AG09309 (cell line): ENCODE measurements around the gene NOTO.
"Not testable (repeated sequence)": the region's sequence is repeated elsewhere in the genome, so short reads cannot be mapped to it uniquely, and the experiment has no call there.

ENCODE experiments used
- DNase-seq: peaks from one replicate; pipeline ENCODE4 v3.0.0-alpha.2; 2010; ENCODE audit warnings: low read depth
- H3K4me3 ChIP-seq: 2 replicates; pipeline ENCODE4 v1.5.1; 2011; ENCODE audit warnings: mild to moderate bottlenecking, low read depth, low read length, moderate library complexity; ENCODE audit not compliant: control insufficient read depth
- TF ChIP-seq, protein P1 (sequence below): IDR thresholded peaks from 2 replicates; pipeline ENCODE4 v1.5.1; 2011; ENCODE audit warnings: mild to moderate bottlenecking, low read depth, low read length, inconsistent platforms; ENCODE audit not compliant: insufficient read depth, control insufficient read depth; ENCODE audit errors: missing control alignments

NOTO gene

GRCh38 chr2:73202156-73203054, at the start of gene NOTO:
TSS of gene NOTO (plus strand) at chr2:73202574. CDS start at chr2:73202667, 93 bp downstream.
- TF ChIP-seq, protein P1, sequence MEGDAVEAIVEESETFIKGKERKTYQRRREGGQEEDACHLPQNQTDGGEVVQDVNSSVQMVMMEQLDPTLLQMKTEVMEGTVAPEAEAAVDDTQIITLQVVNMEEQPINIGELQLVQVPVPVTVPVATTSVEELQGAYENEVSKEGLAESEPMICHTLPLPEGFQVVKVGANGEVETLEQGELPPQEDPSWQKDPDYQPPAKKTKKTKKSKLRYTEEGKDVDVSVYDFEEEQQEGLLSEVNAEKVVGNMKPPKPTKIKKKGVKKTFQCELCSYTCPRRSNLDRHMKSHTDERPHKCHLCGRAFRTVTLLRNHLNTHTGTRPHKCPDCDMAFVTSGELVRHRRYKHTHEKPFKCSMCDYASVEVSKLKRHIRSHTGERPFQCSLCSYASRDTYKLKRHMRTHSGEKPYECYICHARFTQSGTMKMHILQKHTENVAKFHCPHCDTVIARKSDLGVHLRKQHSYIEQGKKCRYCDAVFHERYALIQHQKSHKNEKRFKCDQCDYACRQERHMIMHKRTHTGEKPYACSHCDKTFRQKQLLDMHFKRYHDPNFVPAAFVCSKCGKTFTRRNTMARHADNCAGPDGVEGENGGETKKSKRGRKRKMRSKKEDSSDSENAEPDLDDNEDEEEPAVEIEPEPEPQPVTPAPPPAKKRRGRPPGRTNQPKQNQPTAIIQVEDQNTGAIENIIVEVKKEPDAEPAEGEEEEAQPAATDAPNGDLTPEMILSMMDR, result no peak
- DNase-seq, result no peak
- H3K4me3 ChIP-seq, result peak within 1 kb of the TSS; percentile 16

DNA sequence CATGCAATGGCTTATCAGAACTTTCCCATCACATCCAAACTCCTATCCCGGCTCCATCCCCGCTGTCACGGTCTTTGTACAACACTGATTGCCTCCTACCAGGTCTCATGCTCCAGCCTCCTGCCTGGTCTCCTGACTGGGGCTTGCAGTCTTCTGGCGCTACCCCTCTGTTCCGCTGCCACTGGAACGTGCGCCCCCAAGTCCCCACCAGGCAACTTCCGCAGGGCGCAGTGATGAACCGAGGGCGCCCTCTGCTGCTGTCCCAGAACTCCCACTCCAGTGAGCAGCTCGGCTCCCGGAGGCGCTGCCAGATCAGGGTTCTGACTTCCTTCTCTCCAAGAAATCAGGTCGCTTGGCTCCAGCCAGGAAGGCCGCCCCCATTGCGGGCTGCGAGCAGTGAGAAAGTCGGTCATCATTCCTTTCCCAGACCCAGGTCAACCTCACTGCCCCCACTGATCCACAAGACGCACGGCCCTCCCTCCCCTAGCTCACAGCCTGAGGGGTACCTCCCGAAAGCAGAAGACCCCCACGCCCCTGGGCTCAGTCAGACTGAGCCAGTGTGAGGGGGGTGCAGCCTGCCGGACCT, 45.7 kb upstream of the NOTO start:
- no peak for DNase-seq
- TF ChIP-seq, protein P1, result peak; percentile 98
- H3K4me3 ChIP-seq, result no peak overlapping the region

DNA sequence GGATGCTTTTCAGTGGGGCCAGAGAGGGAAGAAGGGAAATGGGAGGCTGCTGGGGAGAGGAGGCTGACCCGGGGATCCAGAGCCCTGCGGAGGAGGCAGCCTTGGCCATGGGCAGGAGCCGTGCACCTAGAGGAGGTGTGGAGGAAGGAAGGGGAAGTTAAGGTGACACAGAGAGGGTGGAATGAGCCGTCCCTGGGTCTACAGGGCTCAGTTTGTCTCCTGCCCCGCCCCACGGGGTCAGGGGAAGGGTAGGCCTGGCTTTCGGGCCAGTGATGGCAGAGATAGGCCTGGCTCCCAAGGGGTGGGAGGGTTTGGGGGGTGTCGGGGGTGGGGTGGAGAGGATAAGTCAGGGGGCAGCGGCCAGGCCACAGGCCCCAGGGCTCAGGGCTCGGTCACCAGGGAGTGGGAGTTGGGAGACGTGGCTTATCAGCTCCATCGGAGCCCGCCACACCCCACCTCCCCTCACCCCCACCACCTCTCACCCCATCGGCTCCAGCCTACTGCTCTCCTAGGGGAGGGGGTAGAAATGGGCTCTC, 39.5 kb upstream of the NOTO start:
- no peak for DNase-seq
- no peak overlapping the region for H3K4me3 ChIP-seq
- TF ChIP-seq, protein P1, result no peak

- peak; percentile 28 for DNase-seq
- TF ChIP-seq, protein P1, result peak; percentile 89
- H3K4me3 ChIP-seq, result no peak overlapping the region
Measured at GRCh38 chr2:73163483-73164367, 38.6 kb upstream of the NOTO start.

- not testable (repeated sequence) for H3K4me3 ChIP-seq, DNase-seq
Measured at GRCh38 chr2:73165978-73166377, 36.4 kb upstream of the NOTO start.

DNA sequence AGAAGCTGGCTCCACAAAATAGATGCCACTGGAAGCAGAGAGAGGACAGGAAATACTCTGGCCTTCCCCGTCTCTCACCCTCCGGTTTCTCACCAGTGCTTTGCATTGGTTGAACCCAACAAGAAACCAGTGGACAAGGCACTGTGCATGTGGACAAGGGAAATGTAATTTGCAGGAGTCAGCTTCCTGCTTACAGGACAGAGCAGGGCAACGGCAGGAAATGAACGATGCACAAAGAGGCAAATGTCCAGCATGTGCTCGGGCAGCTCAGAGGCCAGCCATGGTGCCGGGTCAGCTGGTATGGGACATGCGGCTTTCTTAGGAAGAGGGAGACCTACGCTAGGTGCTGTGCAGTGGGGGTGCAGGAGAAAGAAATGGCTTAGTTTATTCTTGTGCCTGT, 35.6 kb upstream of the NOTO start:
- not testable (repeated sequence) for DNase-seq

GRCh38 chr2:73168348-73168747, 34.0 kb upstream of the NOTO start:
- DNase-seq, H3K4me3 ChIP-seq: not testable (repeated sequence)

More for the DNA sequence above, 35.6 kb upstream of the NOTO start:
- not testable (repeated sequence) for H3K4me3 ChIP-seq

DNA sequence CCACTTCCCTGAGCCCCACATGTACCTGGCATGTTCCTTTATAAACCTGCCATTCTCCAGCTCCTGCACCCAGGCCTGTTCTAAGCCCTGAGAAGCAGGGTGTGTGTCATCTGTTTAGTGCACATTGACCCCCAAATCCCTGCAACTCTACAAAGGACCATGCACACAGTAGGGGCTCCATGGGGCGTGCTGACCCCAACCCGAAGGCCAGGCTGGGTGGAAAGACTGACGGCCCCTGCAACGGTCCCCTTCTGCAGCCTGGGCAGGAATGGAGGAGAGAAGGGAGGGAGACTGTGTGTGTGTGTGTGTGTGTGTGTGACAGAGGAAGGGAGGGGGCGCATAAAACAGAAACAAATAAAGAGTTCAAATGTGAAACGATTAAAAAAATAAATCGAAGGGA, 32.0 kb upstream of the NOTO start:
- H3K4me3 ChIP-seq, DNase-seq: not testable (repeated sequence)
